Measurements from ENCODE around the gene KIAA0825. TPM values are rescaled to one million over a fixed set of nuclear protein-coding genes. Genes with fewer than 3 reads are reported as not detected.

KIAA0825 gene
- total RNA-seq, 2 experiments from 2014 or later: 1.1 to 1.3 TPM

- DNase-seq (no peak), ATAC-seq (no peak)
- Mint-ChIP-seq H3K36me3 (ENCODE audit: low read depth) (peaks cover 2% of the 10 kb centered on the region), H3K27me3 (no peaks in the 10 kb centered on the region), H3K27ac (no peak overlapping the region), H3K4me3 (no peak overlapping the region), H3K9me3 (ENCODE audit: low read depth) (no peaks in the 10 kb centered on the region), H3K4me1 (no peaks in the 10 kb centered on the region)
- CTCF ChIA-PET: interaction anchor here (0.6 kb wide), 1 partner anchor 206 kb away, joined by 3 read pairs; no protein-coding TSS in a partner anchor
- intact Hi-C loops (cut with DNase I, micrococcal nuclease): no loop called here
- POLR2A ChIA-PET: no interaction called here
These were observed 158.5 kb downstream of the KIAA0825 start for GRCh38 chr5:94459915-94460314.

- H3K4me1 Mint-ChIP-seq: no peaks in the 10 kb centered on the region
- no peaks in the 10 kb centered on the region for H3K27me3 Mint-ChIP-seq
- H3K4me3 Mint-ChIP-seq: no peak overlapping the region
- peaks cover 2% of the 10 kb centered on the region for H3K36me3 Mint-ChIP-seq (ENCODE audit: low read depth)
- H3K27ac Mint-ChIP-seq: no peak overlapping the region
- ChIA-PET POLR2A (no interaction called here), CTCF (interaction anchor here (0.6 to 0.7 kb wide), 2 partner anchors 9 to 26 kb away, joined by 3 read pairs; no protein-coding TSS in a partner anchor)
- no peak for ATAC-seq
- DNase-seq: no peak
- intact Hi-C loops (cut with DNase I, micrococcal nuclease): no loop called here
- H3K9me3 Mint-ChIP-seq (ENCODE audit: low read depth): no peaks in the 10 kb centered on the region
These were observed 160.6 kb downstream of the KIAA0825 start for GRCh38 chr5:94457788-94458187.

GRCh38 chr5:94445726-94446125 is 172.7 kb downstream of the KIAA0825 start:
- Mint-ChIP-seq H3K36me3 (ENCODE audit: low read depth) (no peaks in the 10 kb centered on the region), H3K4me3 (no peak overlapping the region), H3K27me3 (no peaks in the 10 kb centered on the region), H3K4me1 (no peaks in the 10 kb centered on the region), H3K9me3 (ENCODE audit: low read depth) (no peaks in the 10 kb centered on the region), H3K27ac (no peak overlapping the region)
- intact Hi-C loops (cut with DNase I, micrococcal nuclease): no loop called here
- DNase-seq: no peak
- ATAC-seq: no peak
- ChIA-PET CTCF (no interaction called here), POLR2A (no interaction called here)

GRCh38 chr5:94442991-94443390 is 175.4 kb downstream of the KIAA0825 start:
- no peaks in the 10 kb centered on the region for H3K36me3 Mint-ChIP-seq (ENCODE audit: low read depth)
- H3K4me1 Mint-ChIP-seq: no peaks in the 10 kb centered on the region
- H3K9me3 Mint-ChIP-seq (ENCODE audit: low read depth): no peaks in the 10 kb centered on the region
- POLR2A ChIA-PET: no interaction called here
- ATAC-seq (no peak), DNase-seq (no peak)
- intact Hi-C loops (cut with DNase I, micrococcal nuclease): no loop called here
- no peak overlapping the region for H3K4me3 Mint-ChIP-seq
- CTCF ChIA-PET: no interaction called here
- H3K27me3 Mint-ChIP-seq: no peaks in the 10 kb centered on the region
- H3K27ac Mint-ChIP-seq: no peak overlapping the region

- no peaks in the 10 kb centered on the region for H3K27me3 Mint-ChIP-seq
- no peak for ATAC-seq
- no peak overlapping the region for H3K27ac Mint-ChIP-seq
These were observed 176.3 kb downstream of the KIAA0825 start for GRCh38 chr5:94442076-94442475.

GRCh38 chr5:94440015-94440414 is 178.4 kb downstream of the KIAA0825 start:
- Mint-ChIP-seq H3K36me3 (ENCODE audit: low read depth) (peaks cover 2% of the 10 kb centered on the region), H3K27ac (no peak overlapping the region), H3K27me3 (no peaks in the 10 kb centered on the region), H3K4me1 (no peaks in the 10 kb centered on the region), H3K9me3 (ENCODE audit: low read depth) (no peaks in the 10 kb centered on the region), H3K4me3 (no peak overlapping the region)
- ChIA-PET CTCF (no interaction called here), POLR2A (no interaction called here)
- intact Hi-C loops (cut with DNase I, micrococcal nuclease): no loop called here
- DNase-seq (no peak), ATAC-seq (no peak)

More at GRCh38 chr5:94442076-94442475, 176.3 kb downstream of the KIAA0825 start:
- H3K9me3 Mint-ChIP-seq (ENCODE audit: low read depth): no peaks in the 10 kb centered on the region
- CTCF ChIA-PET: interaction anchor here (0.6 kb wide), 1 partner anchor 9 kb away, joined by 3 read pairs; no protein-coding TSS in a partner anchor
- no peaks in the 10 kb centered on the region for H3K36me3 Mint-ChIP-seq (ENCODE audit: low read depth)
- no peaks in the 10 kb centered on the region for H3K4me1 Mint-ChIP-seq
- POLR2A ChIA-PET: no interaction called here
- intact Hi-C loops (cut with DNase I, micrococcal nuclease): no loop called here
- DNase-seq: no peak
- no peak overlapping the region for H3K4me3 Mint-ChIP-seq

- Mint-ChIP-seq H3K27me3 (no peaks in the 10 kb centered on the region), H3K36me3 (ENCODE audit: low read depth) (peaks cover 2% of the 10 kb centered on the region), H3K4me3 (no peak overlapping the region), H3K27ac (no peak overlapping the region), H3K4me1 (no peaks in the 10 kb centered on the region), H3K9me3 (ENCODE audit: low read depth) (peaks cover 4% of the 10 kb centered on the region)
- CTCF ChIA-PET: interaction anchor here (1.0 kb wide), 1 partner anchor 9 kb away, joined by 3 read pairs; no protein-coding TSS in a partner anchor
- ATAC-seq (no peak), DNase-seq (no peak)
- intact Hi-C loops (cut with DNase I, micrococcal nuclease): no loop called here
- POLR2A ChIA-PET: no interaction called here
These were observed 184.8 kb downstream of the KIAA0825 start for GRCh38 chr5:94433397-94434163.

- Mint-ChIP-seq H3K4me3 (no peak overlapping the region), H3K36me3 (ENCODE audit: low read depth) (peaks cover 2% of the 10 kb centered on the region), H3K9me3 (ENCODE audit: low read depth) (peaks cover 9% of the 10 kb centered on the region), H3K27ac (no peak overlapping the region), H3K4me1 (no peaks in the 10 kb centered on the region), H3K27me3 (no peaks in the 10 kb centered on the region)
- ATAC-seq: no peak
- ChIA-PET CTCF (interaction anchor here (1.0 kb wide), 1 partner anchor 10 kb away, joined by 3 read pairs; no protein-coding TSS in a partner anchor), POLR2A (no interaction called here)
- intact Hi-C loops (cut with DNase I, micrococcal nuclease): no loop called here
- DNase-seq: no peak
These were observed 185.9 kb downstream of the KIAA0825 start for GRCh38 chr5:94432499-94432898.

GRCh38 chr5:94431696-94432095 is 186.7 kb downstream of the KIAA0825 start:
- CTCF ChIA-PET: interaction anchor here (0.8 kb wide), 1 partner anchor 26 kb away, joined by 3 read pairs; no protein-coding TSS in a partner anchor
- ATAC-seq: no peak
- Mint-ChIP-seq H3K9me3 (ENCODE audit: low read depth) (peaks cover 9% of the 10 kb centered on the region), H3K27me3 (no peaks in the 10 kb centered on the region), H3K4me1 (no peaks in the 10 kb centered on the region), H3K27ac (no peak overlapping the region), H3K4me3 (no peak overlapping the region), H3K36me3 (ENCODE audit: low read depth) (peaks cover 2% of the 10 kb centered on the region)
- POLR2A ChIA-PET: no interaction called here
- intact Hi-C loops (cut with DNase I, micrococcal nuclease): no loop called here
- no peak for DNase-seq

- no peaks in the 10 kb centered on the region for H3K36me3 Mint-ChIP-seq (ENCODE audit: low read depth)
- H3K27ac Mint-ChIP-seq: no peak overlapping the region
- POLR2A ChIA-PET: no interaction called here
- DNase-seq (no peak), ATAC-seq (no peak)
- no peaks in the 10 kb centered on the region for H3K27me3 Mint-ChIP-seq
- CTCF ChIA-PET: no interaction called here
- intact Hi-C loops (cut with DNase I, micrococcal nuclease): no loop called here
- no peaks in the 10 kb centered on the region for H3K4me1 Mint-ChIP-seq
- H3K4me3 Mint-ChIP-seq: no peak overlapping the region
- H3K9me3 Mint-ChIP-seq (ENCODE audit: low read depth): peaks cover 9% of the 10 kb centered on the region
These were observed 188.8 kb downstream of the KIAA0825 start for GRCh38 chr5:94429566-94429965.

GRCh38 chr5:94425396-94425795 is 193.0 kb downstream of the KIAA0825 start:
- intact Hi-C loops (cut with DNase I, micrococcal nuclease): no loop called here
- ATAC-seq: no peak
- ChIA-PET CTCF (no interaction called here), POLR2A (no interaction called here)
- peaks cover 9% of the 10 kb centered on the region for H3K9me3 Mint-ChIP-seq (ENCODE audit: low read depth)
- no peaks in the 10 kb centered on the region for H3K27me3 Mint-ChIP-seq
- no peak overlapping the region for H3K27ac Mint-ChIP-seq
- peaks cover 4% of the 10 kb centered on the region for H3K4me1 Mint-ChIP-seq
- no peak overlapping the region for H3K4me3 Mint-ChIP-seq
- no peak for DNase-seq
- H3K36me3 Mint-ChIP-seq (ENCODE audit: low read depth): no peaks in the 10 kb centered on the region

- H3K27me3 Mint-ChIP-seq: no peaks in the 10 kb centered on the region
- ChIA-PET CTCF (interaction anchor here (0.6 kb wide), 1 partner anchor 66 kb away, joined by 4 read pairs; no protein-coding TSS in a partner anchor), POLR2A (no interaction called here)
- ATAC-seq (no peak), DNase-seq (no peak)
- H3K4me3 Mint-ChIP-seq: no peak overlapping the region
- peaks cover 3% of the 10 kb centered on the region for H3K9me3 Mint-ChIP-seq (ENCODE audit: low read depth)
- intact Hi-C loops (cut with DNase I, micrococcal nuclease): no loop called here
- no peaks in the 10 kb centered on the region for H3K36me3 Mint-ChIP-seq (ENCODE audit: low read depth)
- H3K4me1 Mint-ChIP-seq: peaks cover 4% of the 10 kb centered on the region
- H3K27ac Mint-ChIP-seq: no peak overlapping the region
These were observed 195.0 kb downstream of the KIAA0825 start for GRCh38 chr5:94423411-94423810.

Data from activated CD4-positive, alpha-beta T cell treated with anti-CD3 and anti-CD28 coated beads for 36 hours (primary cell).